ENCODE measurements around the gene ATPAF2. TPM values are rescaled to one million over a fixed set of nuclear protein-coding genes. Genes with fewer than 3 reads are reported as not detected.

ATPAF2 gene
- total RNA-seq, 1 donor from 2014 or later, result 21.8 TPM

- peaks cover 44% of the 10 kb centered on the region for H3K4me1 Mint-ChIP-seq (ENCODE audit: unreplicated experiment)
- H3K4me3 Mint-ChIP-seq (ENCODE audit: unreplicated experiment), result peak overlapping the region; percentile 90
- H3K27me3 Mint-ChIP-seq (ENCODE audit: unreplicated experiment), result no peaks in the 10 kb centered on the region
- no peak for DNase-seq (ENCODE audit: extremely low spot score, unreplicated experiment)
- no peak for TF ChIP-seq CTCF (IDR thresholded peaks at IDR 0.05)
- no peaks in the 10 kb centered on the region for H3K9me3 Mint-ChIP-seq (ENCODE audit: unreplicated experiment)
- H3K36me3 Mint-ChIP-seq (ENCODE audit: unreplicated experiment), result peaks cover 2% of the 10 kb centered on the region
- H3K27ac Mint-ChIP-seq (ENCODE audit: unreplicated experiment), result no peak overlapping the region
Measured at GRCh38 chr17:18041776-18042175, 2.8 kb upstream of the ATPAF2 start.

DNA sequence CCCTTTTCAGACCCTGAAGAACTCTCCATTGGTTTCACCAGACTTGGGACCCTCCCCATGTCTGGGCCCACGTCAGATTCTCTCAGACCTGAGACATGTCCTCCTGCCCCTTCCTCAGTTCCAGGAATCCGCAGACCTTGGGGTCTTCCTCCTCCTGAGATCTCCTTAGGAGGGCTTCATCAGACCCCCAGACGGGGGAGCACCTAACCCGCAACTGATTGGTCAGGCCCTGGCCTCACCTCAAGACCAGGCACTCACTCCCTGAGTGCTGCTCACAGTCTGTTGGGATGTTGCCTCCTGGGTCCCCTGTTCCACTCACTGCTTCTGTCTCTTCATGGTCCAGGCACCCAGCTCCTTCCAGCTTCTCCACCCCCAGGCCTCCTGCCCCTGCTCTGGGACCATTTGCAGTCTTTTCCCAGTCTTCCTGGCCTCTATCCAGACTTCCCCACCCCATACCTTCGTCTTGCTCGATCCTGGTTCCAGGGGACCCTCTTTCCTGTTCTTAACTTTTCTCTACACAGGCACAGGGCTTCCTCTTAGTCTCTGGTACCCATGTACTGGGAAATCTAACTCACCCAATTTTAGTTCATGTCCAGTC is 1.4 kb upstream of the ATPAF2 start:
- Mint-ChIP-seq H3K9me3 (ENCODE audit: unreplicated experiment) (no peaks in the 10 kb centered on the region), H3K4me3 (ENCODE audit: unreplicated experiment) (peak overlapping the region; percentile 90), H3K4me1 (ENCODE audit: unreplicated experiment) (peaks cover 40% of the 10 kb centered on the region), H3K27me3 (ENCODE audit: unreplicated experiment) (no peaks in the 10 kb centered on the region), H3K27ac (ENCODE audit: unreplicated experiment) (peak overlapping the region; percentile 68), H3K36me3 (ENCODE audit: unreplicated experiment) (peaks cover under 1% of the 10 kb centered on the region)
- TF ChIP-seq CTCF (IDR thresholded peaks at IDR 0.05), result no peak
- DNase-seq (ENCODE audit: extremely low spot score, unreplicated experiment), result no peak

GRCh38 chr17:18039535-18040260 is 730 bp upstream of the ATPAF2 start:
- H3K27me3 Mint-ChIP-seq (ENCODE audit: unreplicated experiment), result no peaks in the 10 kb centered on the region
- H3K9me3 Mint-ChIP-seq (ENCODE audit: unreplicated experiment), result no peaks in the 10 kb centered on the region
- H3K4me3 Mint-ChIP-seq (ENCODE audit: unreplicated experiment), result peak overlapping the region; percentile 91
- no peak for DNase-seq (ENCODE audit: extremely low spot score, unreplicated experiment)
- TF ChIP-seq CTCF (IDR thresholded peaks at IDR 0.05), result no peak
- peaks cover 40% of the 10 kb centered on the region for H3K4me1 Mint-ChIP-seq (ENCODE audit: unreplicated experiment)
- H3K27ac Mint-ChIP-seq (ENCODE audit: unreplicated experiment), result peak overlapping the region; percentile 80
- no peaks in the 10 kb centered on the region for H3K36me3 Mint-ChIP-seq (ENCODE audit: unreplicated experiment)

- no peak for DNase-seq (ENCODE audit: extremely low spot score, unreplicated experiment)
- peaks cover 40% of the 10 kb centered on the region for H3K4me1 Mint-ChIP-seq (ENCODE audit: unreplicated experiment)
- no peaks in the 10 kb centered on the region for H3K27me3 Mint-ChIP-seq (ENCODE audit: unreplicated experiment)
- H3K36me3 Mint-ChIP-seq (ENCODE audit: unreplicated experiment), result no peaks in the 10 kb centered on the region
- H3K27ac Mint-ChIP-seq (ENCODE audit: unreplicated experiment), result peak overlapping the region; percentile 80
- no peaks in the 10 kb centered on the region for H3K9me3 Mint-ChIP-seq (ENCODE audit: unreplicated experiment)
- no peak for TF ChIP-seq CTCF (IDR thresholded peaks at IDR 0.05)
- H3K4me3 Mint-ChIP-seq (ENCODE audit: unreplicated experiment), result peak overlapping the region; percentile 91
Measured at GRCh38 chr17:18038149-18038850, 668 bp downstream of the ATPAF2 start.

- no peak for DNase-seq (ENCODE audit: extremely low spot score, unreplicated experiment)
- peaks cover 42% of the 10 kb centered on the region for H3K4me1 Mint-ChIP-seq (ENCODE audit: unreplicated experiment)
- H3K27ac Mint-ChIP-seq (ENCODE audit: unreplicated experiment), result no peak overlapping the region
- H3K27me3 Mint-ChIP-seq (ENCODE audit: unreplicated experiment), result no peaks in the 10 kb centered on the region
- TF ChIP-seq CTCF (IDR thresholded peaks at IDR 0.05), result no peak
- H3K9me3 Mint-ChIP-seq (ENCODE audit: unreplicated experiment), result no peaks in the 10 kb centered on the region
- H3K4me3 Mint-ChIP-seq (ENCODE audit: unreplicated experiment), result peak overlapping the region; percentile 10
- H3K36me3 Mint-ChIP-seq (ENCODE audit: unreplicated experiment), result no peaks in the 10 kb centered on the region
Measured at GRCh38 chr17:18037486-18037885, 1.5 kb downstream of the ATPAF2 start.

All from osteocyte (in vitro differentiated cells).